Astrocyte of the spinal cord (primary cell): Measurements from ENCODE around the gene PTGR3.

Experiments used
- DNase-seq: peaks from one replicate; pipeline ENCODE4 v3.0.0; 2011; ENCODE audit warnings: low read depth, low spot score
- H3K4me3 ChIP-seq: 2 replicates; pipeline ENCODE4 v1.5.1; 2011; ENCODE audit warnings: low read depth, mild to moderate bottlenecking, low read length, moderate library complexity
- CTCF ChIP-seq: IDR thresholded peaks from 2 replicates; pipeline ENCODE4 v1.5.1; 2012; ENCODE audit warnings: low read depth, mild to moderate bottlenecking, low read length, inconsistent platforms
- in situ Hi-C: cut with HindIII; loops from 2 replicates; pipeline ENCODE4 v1.10.0; 2017; ENCODE audit warnings: low sequenced_read_pairs

The PTGR3 gene

GRCh38 chr18:75251466-75251865 lies 42.5 kb upstream of the PTGR3 start:
- no peak for TF ChIP-seq CTCF
- in situ Hi-C loops, result no loop called here
- H3K4me3 ChIP-seq, result no peak overlapping the region
- no peak for DNase-seq

GRCh38 chr18:75250471-75250821 lies 41.5 kb upstream of the PTGR3 start:
- TF ChIP-seq CTCF, result no peak
- H3K4me3 ChIP-seq, result no peak overlapping the region
- in situ Hi-C loops, result no loop called here
- no peak for DNase-seq

GRCh38 chr18:75249672-75250470 lies 40.9 kb upstream of the PTGR3 start:
- H3K4me3 ChIP-seq, result no peak overlapping the region
- no peak for DNase-seq
- no peak for TF ChIP-seq CTCF
- in situ Hi-C loops, result no loop called here

GRCh38 chr18:75249175-75249518 lies 40.2 kb upstream of the PTGR3 start:
- in situ Hi-C loops, result no loop called here
- no peak for DNase-seq
- H3K4me3 ChIP-seq, result no peak overlapping the region
- no peak for TF ChIP-seq CTCF

GRCh38 chr18:75248426-75249174 lies 39.7 kb upstream of the PTGR3 start:
- in situ Hi-C loops, result no loop called here
- no peak for TF ChIP-seq CTCF
- H3K4me3 ChIP-seq, result peak overlapping the region; percentile 36
- no peak for DNase-seq

GRCh38 chr18:75247611-75248421 lies 38.9 kb upstream of the PTGR3 start:
- no peak for TF ChIP-seq CTCF
- DNase-seq, result peak; percentile 86
- in situ Hi-C loops, result no loop called here
- H3K4me3 ChIP-seq, result peak overlapping the region; percentile 36
